Endothelial cell of umbilical vein (primary cell): ENCODE data around the gene CHID1.

Source experiments
- CTCF ChIP-seq, 2 donors: IDR thresholded peaks; 1 replicate in 1 of 2; 2 replicates in 1 of 2; pipeline ENCODE4 v1.5.1; 2011; ENCODE audit warnings: low read length in 2 of 2, mild to moderate bottlenecking in 2 of 2, moderate library complexity in 2 of 2, control low read depth in 1 of 2, inconsistent platforms in 1 of 2, low read depth in 1 of 2; ENCODE audit not compliant: insufficient read depth in 1 of 2; ENCODE audit errors: extremely low read depth in 1 of 2
- POLR2A ChIP-seq: IDR thresholded peaks from 2 replicates; pipeline ENCODE4 v1.6.1; 2012; ENCODE audit warnings: low read depth, mild to moderate bottlenecking, control low read depth, low read length
- POLR2AphosphoS5 ChIP-seq: IDR thresholded peaks from 2 replicates; pipeline ENCODE4 v1.6.1; 2012; ENCODE audit warnings: low read depth, mild to moderate bottlenecking, control low read depth, low read length, moderate library complexity; ENCODE audit not compliant: insufficient read depth

GRCh38 chr11:831961-832528, 78.6 kb downstream of the CHID1 start:
- TF ChIP-seq CTCF (IDR thresholded peaks at IDR 0.05; ENCODE audit: extremely low read depth in 1 of 2, insufficient read depth in 1 of 2, low read depth in 1 of 2, low read length in 2 of 2) (no peak), POLR2A (no peak), POLR2AphosphoS5 (no peak)
